Activated CD8-positive, alpha-beta memory T cell treated with anti-CD3 and anti-CD28 coated beads, Interleukin-2, amount 50 U/mL, for 24 hours (primary cell): Measurements from ENCODE around the gene ANKRD44.

Experiments
- DNase-seq: peaks from one replicate; pipeline ENCODE4 v3.0.0-alpha.2; 2020; ENCODE audit errors: extremely low read depth

ANKRD44 gene

DNA sequence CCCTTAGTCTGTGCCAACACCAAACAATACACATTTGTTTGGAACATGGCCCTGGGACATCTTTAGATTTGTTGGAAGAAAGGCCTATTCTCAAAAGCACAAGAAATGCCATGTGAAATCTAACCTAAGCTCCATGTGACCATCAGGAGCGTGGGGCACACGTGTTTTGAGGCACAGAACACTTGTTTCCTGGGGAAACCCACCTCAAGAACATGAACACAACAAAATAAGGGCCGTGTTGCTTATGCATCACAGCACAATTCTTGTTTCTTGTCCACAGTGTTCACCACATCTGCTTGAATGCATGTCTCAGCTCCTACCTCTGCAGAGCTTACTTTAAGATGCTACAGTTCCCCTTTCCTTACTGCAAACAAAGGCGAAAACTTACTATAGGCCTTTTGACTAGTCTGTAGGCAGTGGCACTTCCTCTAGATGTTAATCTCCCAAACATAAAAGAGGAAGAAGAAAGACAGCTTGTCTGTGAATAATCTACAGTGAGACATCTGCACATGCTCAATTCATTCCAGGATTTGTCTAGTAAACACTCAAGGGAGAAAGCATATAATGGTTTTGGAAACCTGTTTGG lies 165.0 kb downstream of the ANKRD44 start:
- no peak for DNase-seq

- no peak for DNase-seq
Measured at GRCh38 chr2:197144183-197144582, 166.4 kb downstream of the ANKRD44 start.

- no peak for DNase-seq
Measured at GRCh38 chr2:197141702-197142473, 168.7 kb downstream of the ANKRD44 start.

DNA sequence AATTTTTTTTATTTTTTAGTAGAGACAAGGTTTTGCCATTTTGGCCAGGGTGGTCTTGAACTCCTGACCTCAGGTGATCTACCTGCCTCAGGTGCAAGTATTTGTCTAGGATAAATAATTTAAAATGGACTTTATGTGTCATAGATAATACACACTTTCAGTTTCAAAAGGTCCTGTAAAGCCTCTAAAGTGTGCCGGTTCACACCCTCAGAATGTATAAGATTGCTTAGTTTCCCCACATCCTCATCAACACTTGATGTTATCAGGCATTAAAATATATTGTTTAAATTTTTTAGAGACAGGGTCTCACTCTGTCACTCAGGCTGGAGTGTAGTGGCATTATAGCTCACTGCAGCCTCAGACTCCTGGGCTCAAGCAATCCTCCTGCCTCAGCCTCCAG lies 170.5 kb downstream of the ANKRD44 start:
- no peak for DNase-seq

- DNase-seq = no peak
Measured at GRCh38 chr2:197138506-197138905, 172.1 kb downstream of the ANKRD44 start.

- no peak for DNase-seq
Measured at GRCh38 chr2:197137826-197138477, 172.6 kb downstream of the ANKRD44 start.

DNA sequence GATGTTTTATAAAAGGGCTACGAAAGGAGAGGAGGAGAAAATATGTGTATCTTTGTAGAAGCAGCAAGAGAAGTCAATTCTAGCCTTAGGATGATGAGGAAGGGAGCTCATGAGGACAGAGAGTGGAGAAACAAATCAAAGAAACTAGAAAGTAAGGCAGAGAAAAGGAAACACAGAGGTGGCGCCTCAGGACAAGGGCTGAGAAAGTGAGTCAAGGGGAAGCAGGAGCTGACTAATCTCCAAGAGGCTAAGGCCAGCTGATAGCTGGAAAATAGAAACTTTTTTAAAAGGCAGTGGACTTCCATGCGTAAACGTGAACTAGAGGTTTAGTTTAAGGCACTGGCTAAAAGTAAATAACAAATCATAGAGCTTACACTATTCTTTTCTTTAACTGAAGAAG lies 173.3 kb downstream of the ANKRD44 start:
- DNase-seq = no peak

DNA sequence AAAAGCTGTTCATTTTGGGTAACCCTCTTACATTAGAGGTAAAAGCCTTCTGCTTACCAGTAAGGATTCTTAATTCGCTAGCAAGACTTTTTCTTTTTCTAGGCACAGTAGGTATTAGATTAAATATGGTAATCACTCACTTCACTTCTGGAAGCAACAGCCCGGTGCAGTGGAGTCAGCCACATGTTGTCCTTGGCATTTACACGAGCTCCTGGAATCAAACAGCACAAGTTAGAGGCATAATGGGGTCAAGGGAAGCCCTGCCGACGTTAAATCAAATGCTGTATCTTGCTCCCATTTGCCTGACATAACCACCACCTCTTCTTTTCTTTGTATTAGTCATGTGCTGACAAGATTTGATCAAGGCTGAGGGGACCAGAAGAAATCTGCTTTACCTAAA lies 174.1 kb downstream of the ANKRD44 start:
- DNase-seq = no peak

- DNase-seq = no peak
Measured at GRCh38 chr2:197135806-197136205, 174.8 kb downstream of the ANKRD44 start.

- DNase-seq = no peak
Measured at GRCh38 chr2:197134206-197134605, 176.4 kb downstream of the ANKRD44 start.

- no peak for DNase-seq
Measured at GRCh38 chr2:197131558-197131855, 179.1 kb downstream of the ANKRD44 start.

DNA sequence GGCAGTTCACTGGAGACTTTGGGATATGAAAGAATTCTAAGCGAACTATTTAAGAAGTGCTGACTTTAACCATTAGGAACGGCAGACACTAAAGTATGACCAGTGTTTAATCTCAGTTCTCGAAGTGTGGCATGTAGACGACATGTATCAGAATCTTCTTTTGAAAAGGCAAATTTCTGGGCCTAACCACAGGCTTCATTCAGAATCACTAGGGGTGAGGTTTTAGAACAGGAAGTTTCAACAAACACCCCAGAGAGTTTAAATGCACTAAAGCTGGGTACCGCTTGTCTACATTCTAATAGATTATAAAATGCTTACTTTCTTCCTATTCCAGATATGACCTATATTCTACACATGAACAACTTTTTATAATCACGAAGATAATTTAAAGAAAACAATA lies 180.3 kb downstream of the ANKRD44 start:
- DNase-seq = no peak

- no peak for DNase-seq
Measured at GRCh38 chr2:197128897-197129296, 181.7 kb downstream of the ANKRD44 start.

- no peak for DNase-seq
Measured at GRCh38 chr2:197128126-197128525, 182.5 kb downstream of the ANKRD44 start.

GRCh38 chr2:197126630-197127352 lies 183.8 kb downstream of the ANKRD44 start:
- no peak for DNase-seq

- DNase-seq = no peak
Measured at GRCh38 chr2:197124639-197125390, 185.8 kb downstream of the ANKRD44 start.

GRCh38 chr2:197122821-197123220 lies 187.8 kb downstream of the ANKRD44 start:
- no peak for DNase-seq

- DNase-seq = no peak
Measured at GRCh38 chr2:197121756-197122385, 188.7 kb downstream of the ANKRD44 start.

GRCh38 chr2:197121255-197121654 lies 189.3 kb downstream of the ANKRD44 start:
- no peak for DNase-seq

DNA sequence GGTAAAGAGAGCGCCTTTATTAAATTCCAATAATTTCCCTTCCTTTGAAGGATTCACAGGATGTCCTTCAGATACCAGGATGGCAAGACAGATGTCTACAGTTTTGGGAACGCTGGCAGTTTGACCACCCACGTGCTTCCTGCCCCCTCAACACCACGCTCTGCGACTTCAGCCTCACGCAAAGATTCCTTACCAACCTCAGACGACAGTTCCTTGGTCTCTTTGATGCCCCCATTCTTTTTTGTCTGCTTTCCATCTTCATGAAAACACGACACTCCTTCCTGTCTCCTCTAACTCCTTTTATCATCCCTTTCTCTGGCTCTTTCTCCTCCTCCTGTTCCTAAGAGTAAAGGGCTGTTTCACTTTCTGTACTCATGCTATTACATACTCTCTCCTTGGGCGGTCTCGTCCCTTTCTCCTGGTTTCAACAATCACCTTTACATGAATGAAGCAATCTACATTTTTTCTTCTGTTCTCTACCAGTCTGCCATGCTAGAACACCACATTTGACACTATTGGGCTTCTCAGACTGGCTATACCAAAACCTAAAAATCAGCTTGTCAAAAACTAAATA lies 194.2 kb downstream of the ANKRD44 start:
- no peak for DNase-seq

DNA sequence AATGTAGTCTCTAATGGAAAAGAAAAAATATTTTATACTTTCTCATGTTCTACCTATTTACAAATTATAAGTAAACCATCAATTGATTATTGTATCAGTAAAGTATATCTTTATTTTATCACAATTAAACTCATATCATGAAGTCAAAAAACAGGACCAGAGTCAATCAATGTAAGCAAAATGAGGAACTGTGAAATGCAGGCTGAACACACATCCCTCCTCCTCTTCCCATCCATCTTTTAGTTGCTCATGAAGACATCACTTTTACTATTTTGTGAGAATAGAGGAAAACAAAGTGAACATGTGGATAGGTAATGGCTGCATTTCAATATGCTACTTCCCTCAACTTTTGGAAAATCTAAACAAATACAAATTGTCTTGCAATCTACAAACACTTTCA lies 195.3 kb downstream of the ANKRD44 start:
- no peak for DNase-seq
